ENCODE results near the gene CDC20B.

DNA sequence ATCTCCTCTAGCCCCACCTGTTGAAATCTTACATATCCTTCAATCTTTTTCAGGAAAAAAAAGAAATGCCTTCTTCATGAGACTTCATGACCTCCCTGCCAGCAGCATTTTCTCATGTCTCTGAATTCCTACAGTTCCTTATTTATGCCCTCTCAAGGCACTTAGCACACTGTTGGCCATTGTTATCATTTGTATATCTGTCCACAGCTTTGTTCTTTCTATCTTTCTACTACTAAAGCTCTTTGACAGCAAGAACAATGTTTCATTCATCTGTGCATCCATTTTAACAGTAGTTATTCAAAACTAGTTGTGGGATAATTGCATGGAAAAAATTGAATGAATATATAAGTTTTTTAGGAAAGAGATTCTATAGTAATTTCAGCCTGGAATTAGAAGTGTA, 91.4 kb downstream of the CDC20B start:
- TF ChIP-seq, protein P1, sequence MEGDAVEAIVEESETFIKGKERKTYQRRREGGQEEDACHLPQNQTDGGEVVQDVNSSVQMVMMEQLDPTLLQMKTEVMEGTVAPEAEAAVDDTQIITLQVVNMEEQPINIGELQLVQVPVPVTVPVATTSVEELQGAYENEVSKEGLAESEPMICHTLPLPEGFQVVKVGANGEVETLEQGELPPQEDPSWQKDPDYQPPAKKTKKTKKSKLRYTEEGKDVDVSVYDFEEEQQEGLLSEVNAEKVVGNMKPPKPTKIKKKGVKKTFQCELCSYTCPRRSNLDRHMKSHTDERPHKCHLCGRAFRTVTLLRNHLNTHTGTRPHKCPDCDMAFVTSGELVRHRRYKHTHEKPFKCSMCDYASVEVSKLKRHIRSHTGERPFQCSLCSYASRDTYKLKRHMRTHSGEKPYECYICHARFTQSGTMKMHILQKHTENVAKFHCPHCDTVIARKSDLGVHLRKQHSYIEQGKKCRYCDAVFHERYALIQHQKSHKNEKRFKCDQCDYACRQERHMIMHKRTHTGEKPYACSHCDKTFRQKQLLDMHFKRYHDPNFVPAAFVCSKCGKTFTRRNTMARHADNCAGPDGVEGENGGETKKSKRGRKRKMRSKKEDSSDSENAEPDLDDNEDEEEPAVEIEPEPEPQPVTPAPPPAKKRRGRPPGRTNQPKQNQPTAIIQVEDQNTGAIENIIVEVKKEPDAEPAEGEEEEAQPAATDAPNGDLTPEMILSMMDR (IDR thresholded peaks at IDR 0.05; ENCODE audit: low read depth, low read length, missing input control): no peak
- TF ChIP-seq TAF1 (conservative IDR thresholded peaks at IDR 0.05) (no peak), FOXA1 (IDR thresholded peaks at IDR 0.05) (no peak), EGR1 (IDR thresholded peaks at IDR 0.05; ENCODE audit: low read depth in 2 of 2) (no peak), SP1 (IDR thresholded peaks at IDR 0.05) (no peak), JUND (IDR thresholded peaks at IDR 0.05) (no peak), YY1 (IDR thresholded peaks at IDR 0.05) (no peak), RAD21 (IDR thresholded peaks at IDR 0.05) (no peak)
- TF ChIP-seq, protein P2, sequence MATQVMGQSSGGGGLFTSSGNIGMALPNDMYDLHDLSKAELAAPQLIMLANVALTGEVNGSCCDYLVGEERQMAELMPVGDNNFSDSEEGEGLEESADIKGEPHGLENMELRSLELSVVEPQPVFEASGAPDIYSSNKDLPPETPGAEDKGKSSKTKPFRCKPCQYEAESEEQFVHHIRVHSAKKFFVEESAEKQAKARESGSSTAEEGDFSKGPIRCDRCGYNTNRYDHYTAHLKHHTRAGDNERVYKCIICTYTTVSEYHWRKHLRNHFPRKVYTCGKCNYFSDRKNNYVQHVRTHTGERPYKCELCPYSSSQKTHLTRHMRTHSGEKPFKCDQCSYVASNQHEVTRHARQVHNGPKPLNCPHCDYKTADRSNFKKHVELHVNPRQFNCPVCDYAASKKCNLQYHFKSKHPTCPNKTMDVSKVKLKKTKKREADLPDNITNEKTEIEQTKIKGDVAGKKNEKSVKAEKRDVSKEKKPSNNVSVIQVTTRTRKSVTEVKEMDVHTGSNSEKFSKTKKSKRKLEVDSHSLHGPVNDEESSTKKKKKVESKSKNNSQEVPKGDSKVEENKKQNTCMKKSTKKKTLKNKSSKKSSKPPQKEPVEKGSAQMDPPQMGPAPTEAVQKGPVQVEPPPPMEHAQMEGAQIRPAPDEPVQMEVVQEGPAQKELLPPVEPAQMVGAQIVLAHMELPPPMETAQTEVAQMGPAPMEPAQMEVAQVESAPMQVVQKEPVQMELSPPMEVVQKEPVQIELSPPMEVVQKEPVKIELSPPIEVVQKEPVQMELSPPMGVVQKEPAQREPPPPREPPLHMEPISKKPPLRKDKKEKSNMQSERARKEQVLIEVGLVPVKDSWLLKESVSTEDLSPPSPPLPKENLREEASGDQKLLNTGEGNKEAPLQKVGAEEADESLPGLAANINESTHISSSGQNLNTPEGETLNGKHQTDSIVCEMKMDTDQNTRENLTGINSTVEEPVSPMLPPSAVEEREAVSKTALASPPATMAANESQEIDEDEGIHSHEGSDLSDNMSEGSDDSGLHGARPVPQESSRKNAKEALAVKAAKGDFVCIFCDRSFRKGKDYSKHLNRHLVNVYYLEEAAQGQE (IDR thresholded peaks at IDR 0.05): no peak
- TF ChIP-seq, protein P3, sequence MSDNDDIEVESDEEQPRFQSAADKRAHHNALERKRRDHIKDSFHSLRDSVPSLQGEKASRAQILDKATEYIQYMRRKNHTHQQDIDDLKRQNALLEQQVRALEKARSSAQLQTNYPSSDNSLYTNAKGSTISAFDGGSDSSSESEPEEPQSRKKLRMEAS (IDR thresholded peaks at IDR 0.05): no peak

Measured in liver (tissue), 3 donors.